ENCODE data around the gene CAMK2B.

CAMK2B gene

DNA sequence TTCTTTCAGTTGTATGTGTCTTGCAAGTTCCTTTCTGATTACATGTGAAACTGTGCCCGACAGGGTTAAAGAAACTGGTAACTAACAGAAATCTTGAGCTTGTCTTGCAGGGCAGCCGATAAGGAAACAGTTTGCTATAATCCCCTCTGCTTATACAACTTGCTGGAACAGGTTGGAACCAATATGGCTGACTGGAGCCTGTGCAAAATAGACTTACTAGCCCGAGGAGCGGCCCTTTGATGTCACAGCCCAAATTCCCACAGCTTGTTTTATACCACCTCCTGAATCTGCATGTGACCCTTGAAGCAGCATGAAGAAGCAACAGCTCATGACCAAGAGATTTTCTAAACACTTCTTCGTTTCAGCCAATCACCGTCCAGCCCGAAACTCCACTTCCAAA is 127.9 kb downstream of the CAMK2B start:
- TF ChIP-seq SIN3A (IDR thresholded peaks at IDR 0.05; ENCODE audit: borderline replicate concordance, insufficient read depth, low read length) (no peak), FOXP2 (optimal IDR thresholded peaks at IDR 0.05; ENCODE audit: borderline replicate concordance, extremely low read depth, extremely low read length, insufficient read depth) (no peak), TAF1 (IDR thresholded peaks at IDR 0.05; ENCODE audit: borderline replicate concordance, insufficient read depth, low read length) (no peak), POLR2AphosphoS5 (IDR thresholded peaks at IDR 0.05; ENCODE audit: low read depth, low read length) (no peak)
- TF ChIP-seq, protein P1, sequence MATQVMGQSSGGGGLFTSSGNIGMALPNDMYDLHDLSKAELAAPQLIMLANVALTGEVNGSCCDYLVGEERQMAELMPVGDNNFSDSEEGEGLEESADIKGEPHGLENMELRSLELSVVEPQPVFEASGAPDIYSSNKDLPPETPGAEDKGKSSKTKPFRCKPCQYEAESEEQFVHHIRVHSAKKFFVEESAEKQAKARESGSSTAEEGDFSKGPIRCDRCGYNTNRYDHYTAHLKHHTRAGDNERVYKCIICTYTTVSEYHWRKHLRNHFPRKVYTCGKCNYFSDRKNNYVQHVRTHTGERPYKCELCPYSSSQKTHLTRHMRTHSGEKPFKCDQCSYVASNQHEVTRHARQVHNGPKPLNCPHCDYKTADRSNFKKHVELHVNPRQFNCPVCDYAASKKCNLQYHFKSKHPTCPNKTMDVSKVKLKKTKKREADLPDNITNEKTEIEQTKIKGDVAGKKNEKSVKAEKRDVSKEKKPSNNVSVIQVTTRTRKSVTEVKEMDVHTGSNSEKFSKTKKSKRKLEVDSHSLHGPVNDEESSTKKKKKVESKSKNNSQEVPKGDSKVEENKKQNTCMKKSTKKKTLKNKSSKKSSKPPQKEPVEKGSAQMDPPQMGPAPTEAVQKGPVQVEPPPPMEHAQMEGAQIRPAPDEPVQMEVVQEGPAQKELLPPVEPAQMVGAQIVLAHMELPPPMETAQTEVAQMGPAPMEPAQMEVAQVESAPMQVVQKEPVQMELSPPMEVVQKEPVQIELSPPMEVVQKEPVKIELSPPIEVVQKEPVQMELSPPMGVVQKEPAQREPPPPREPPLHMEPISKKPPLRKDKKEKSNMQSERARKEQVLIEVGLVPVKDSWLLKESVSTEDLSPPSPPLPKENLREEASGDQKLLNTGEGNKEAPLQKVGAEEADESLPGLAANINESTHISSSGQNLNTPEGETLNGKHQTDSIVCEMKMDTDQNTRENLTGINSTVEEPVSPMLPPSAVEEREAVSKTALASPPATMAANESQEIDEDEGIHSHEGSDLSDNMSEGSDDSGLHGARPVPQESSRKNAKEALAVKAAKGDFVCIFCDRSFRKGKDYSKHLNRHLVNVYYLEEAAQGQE (IDR thresholded peaks at IDR 0.05; ENCODE audit: insufficient read depth in 1 of 2, low read depth in 2 of 2, low read length in 2 of 2) = no peak

DNA sequence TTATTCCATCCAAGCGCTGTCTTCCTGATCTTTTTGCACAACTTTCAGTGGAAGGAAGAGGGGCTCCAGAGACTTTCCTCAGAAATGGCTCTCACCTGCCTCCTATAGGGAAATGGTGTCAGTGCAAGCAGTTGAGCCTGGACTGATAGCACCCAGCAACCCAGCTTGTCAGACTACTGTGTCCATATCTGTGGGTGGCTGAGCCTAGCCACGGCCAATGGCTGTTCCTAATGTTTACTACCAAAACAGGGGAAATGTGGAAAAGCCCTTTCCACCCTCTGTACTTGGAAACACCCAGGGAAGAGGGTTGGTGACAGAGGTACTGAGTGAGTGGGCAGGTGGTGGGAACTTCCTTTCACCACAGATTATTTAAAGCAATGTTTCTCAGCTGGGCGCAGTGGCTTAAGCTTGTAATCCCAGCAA is 128.9 kb downstream of the CAMK2B start:
- TF ChIP-seq POLR2AphosphoS5 (IDR thresholded peaks at IDR 0.05; ENCODE audit: low read depth, low read length) = no peak
- TF ChIP-seq, protein P1 (IDR thresholded peaks at IDR 0.05; ENCODE audit: insufficient read depth in 1 of 2, low read depth in 2 of 2, low read length in 2 of 2) = no peak
- no peak for TF ChIP-seq FOXP2 (optimal IDR thresholded peaks at IDR 0.05; ENCODE audit: borderline replicate concordance, extremely low read depth, extremely low read length, insufficient read depth)
- no peak for TF ChIP-seq SIN3A (IDR thresholded peaks at IDR 0.05; ENCODE audit: borderline replicate concordance, insufficient read depth, low read length)
- no peak for TF ChIP-seq TAF1 (IDR thresholded peaks at IDR 0.05; ENCODE audit: borderline replicate concordance, insufficient read depth, low read length)

DNA sequence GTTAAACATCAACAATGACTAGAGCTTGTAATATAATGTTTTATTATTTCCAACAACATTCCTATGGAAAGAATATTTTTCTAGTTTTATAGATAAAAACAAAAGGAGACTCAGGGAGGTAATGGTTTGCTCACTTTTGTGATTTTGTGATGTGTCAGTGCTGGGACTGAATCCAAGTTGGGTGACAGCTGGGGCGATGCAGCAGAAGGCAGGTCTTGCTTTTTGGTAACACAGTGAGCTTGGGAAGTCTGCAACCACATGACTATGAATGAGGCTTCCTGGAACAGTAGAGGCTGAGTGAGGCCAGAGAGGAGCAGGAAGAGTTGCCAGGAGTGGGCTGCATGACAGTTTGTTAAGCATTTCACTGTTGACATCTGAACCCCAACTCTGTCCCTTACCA is 129.5 kb downstream of the CAMK2B start:
- TF ChIP-seq POLR2AphosphoS5 (IDR thresholded peaks at IDR 0.05; ENCODE audit: low read depth, low read length) (no peak), TAF1 (IDR thresholded peaks at IDR 0.05; ENCODE audit: borderline replicate concordance, insufficient read depth, low read length) (no peak), SIN3A (IDR thresholded peaks at IDR 0.05; ENCODE audit: borderline replicate concordance, insufficient read depth, low read length) (no peak), FOXP2 (optimal IDR thresholded peaks at IDR 0.05; ENCODE audit: borderline replicate concordance, extremely low read depth, extremely low read length, insufficient read depth) (no peak)
- TF ChIP-seq, protein P1 (IDR thresholded peaks at IDR 0.05; ENCODE audit: insufficient read depth in 1 of 2, low read depth in 2 of 2, low read length in 2 of 2) = no peak

DNA sequence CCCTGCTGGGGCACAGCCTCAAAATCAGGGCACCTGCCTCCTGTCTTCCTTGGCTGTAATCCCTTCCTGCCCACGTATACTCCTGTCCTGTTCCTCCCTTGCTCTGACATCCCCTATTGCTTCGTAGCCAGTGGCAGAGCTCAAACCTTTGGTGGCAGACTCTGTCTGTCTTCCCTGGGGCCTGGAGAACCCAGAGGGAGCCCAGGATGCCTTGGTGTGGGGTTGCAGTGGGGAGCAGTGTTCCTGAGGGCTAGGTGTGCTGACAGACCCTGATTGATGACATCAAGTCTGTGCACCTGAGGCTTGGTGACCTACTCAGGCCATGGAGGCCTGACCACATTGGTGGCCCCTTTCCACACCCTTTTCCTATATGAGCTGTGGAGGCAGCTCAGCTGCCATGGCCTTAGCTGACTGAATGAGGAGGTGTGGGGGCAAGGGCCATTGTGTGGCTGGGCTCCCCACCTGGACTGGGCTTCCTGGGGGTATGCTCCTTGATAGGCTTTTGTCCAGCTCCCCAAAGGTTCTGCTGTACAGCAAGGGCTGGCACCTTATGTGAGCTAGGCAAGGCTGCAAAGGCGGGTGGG is 130.7 kb downstream of the CAMK2B start:
- TF ChIP-seq POLR2AphosphoS5 (IDR thresholded peaks at IDR 0.05; ENCODE audit: low read depth, low read length) = no peak
- no peak for TF ChIP-seq FOXP2 (optimal IDR thresholded peaks at IDR 0.05; ENCODE audit: borderline replicate concordance, extremely low read depth, extremely low read length, insufficient read depth)
- TF ChIP-seq SIN3A (IDR thresholded peaks at IDR 0.05; ENCODE audit: borderline replicate concordance, insufficient read depth, low read length) = no peak
- TF ChIP-seq, protein P1 (IDR thresholded peaks at IDR 0.05; ENCODE audit: insufficient read depth in 1 of 2, low read depth in 2 of 2, low read length in 2 of 2) = no peak
- no peak for TF ChIP-seq TAF1 (IDR thresholded peaks at IDR 0.05; ENCODE audit: borderline replicate concordance, insufficient read depth, low read length)

Data from PFSK-1 (cell line).